Stimulated activated CD8-positive, alpha-beta memory T cell treated with anti-CD3 and anti-CD28 coated beads, Interleukin-7, amount 100 ng/mL, for 24 hours (primary cell): ENCODE measurements around the gene STK11IP.
"Not testable (repeated sequence)": the region's sequence is repeated elsewhere in the genome, so short reads cannot be mapped to it uniquely, and the experiment has no call there.

ENCODE experiments used
- DNase-seq: peaks from one replicate; pipeline ENCODE4 v3.0.0-alpha.2; 2020; ENCODE audit warnings: low read depth

Gene STK11IP

DNA sequence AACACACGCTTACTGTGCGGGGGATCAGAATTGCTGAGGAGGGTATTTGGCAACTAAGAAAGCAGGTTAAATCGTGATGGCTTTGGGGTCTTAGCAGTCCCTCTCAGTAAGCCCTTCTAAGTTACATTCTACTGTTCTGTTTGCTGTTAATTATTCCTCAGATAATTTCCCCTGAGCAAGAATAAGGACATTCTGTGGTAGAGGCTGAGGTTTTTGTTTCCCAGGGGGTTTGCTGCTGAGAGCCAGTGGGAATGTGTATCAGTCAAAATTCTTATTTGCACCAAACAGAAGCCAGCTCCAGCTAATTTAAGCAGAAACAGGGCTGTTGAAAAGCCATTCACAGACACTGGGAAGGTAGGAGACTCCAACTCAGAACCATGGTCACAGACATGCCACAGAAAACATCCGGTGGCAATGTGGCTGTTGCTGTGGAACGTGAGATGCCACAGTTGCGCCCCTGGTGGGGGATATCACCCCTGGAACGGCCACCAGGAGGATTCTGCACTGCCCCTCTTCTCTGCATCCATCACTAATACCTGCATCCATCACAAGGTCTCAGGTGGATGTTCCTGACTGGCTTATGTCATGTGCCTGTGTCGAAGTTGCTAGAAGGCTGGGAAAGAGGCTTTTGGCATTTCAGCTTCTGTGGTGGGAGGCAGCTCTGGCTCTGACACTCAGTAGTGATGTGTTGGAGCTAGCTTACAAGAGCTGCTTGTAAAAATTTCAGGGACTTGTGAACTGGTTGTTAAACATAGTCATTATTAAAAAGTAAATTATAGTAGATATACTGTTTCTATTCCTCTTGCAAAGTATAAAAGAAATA, 53.0 kb downstream of the STK11IP start:
- no peak for DNase-seq

DNA sequence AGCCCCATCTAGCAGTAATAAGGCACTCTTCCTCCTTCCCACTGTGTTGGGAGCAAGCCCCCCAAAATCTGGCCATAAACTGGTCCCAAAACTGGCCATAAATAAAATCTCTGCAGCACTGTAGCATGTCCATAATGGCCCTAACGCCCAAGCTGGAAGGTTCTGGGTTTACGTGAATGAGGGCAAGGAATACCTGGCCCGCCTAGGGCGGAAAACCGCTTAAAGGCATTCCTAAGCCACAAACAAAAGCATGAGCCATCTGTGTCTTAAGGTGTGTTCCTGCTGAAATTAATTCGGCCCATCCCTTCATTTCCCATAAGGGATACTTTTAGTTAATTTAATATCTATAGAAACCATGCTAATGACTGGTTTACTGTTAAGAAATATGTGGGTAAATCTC, 54.0 kb downstream of the STK11IP start:
- DNase-seq = not testable (repeated sequence)

DNA sequence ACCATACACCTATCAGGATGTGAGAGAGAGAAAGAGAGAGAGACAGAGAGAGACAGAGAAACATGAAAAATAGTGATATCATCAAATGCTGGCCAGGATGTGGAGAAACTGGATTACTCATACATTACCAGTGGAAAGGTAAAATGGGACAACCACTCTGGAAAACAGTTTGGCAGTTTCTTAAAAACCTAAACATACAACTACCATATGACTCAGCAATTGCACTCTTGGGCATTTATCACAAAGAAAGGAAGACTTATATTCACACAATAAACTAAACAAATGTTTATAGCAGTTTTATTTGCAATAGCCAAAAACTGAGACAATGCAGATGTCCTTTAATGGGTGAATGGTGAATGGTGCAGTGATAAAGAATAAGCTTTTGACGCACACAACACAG, 58.9 kb downstream of the STK11IP start:
- DNase-seq = no peak

DNA sequence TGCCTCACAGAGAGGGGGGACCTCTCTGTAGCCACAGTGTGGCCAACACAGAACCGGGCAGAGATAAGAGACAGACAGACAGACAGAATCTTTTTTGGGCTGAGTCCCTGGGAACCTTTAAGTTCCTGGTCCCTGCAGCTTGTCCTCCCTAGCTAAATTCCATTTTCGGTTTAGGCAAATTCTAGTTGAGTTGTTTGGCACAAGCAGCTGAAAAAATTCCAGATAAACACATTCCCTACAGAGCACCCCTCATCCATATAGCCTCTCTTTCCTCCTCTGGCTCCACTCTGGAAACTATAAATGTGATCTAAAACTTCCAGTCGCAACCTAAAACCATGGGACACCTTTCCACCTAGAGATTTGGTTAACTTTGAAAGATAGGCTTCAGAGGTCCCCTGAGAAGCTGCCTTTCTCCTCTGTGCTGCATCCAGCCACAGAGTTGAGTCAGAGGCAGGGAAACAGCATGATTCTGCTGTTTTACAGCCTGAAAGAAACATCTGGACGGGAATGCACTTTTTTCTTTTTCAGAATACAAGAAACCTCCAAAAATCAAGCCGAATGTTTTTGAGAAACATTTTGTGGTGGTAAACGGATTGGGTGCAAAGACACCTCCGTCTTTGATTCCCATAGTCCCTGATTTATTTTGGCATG, 60.7 kb downstream of the STK11IP start:
- no peak for DNase-seq

DNA sequence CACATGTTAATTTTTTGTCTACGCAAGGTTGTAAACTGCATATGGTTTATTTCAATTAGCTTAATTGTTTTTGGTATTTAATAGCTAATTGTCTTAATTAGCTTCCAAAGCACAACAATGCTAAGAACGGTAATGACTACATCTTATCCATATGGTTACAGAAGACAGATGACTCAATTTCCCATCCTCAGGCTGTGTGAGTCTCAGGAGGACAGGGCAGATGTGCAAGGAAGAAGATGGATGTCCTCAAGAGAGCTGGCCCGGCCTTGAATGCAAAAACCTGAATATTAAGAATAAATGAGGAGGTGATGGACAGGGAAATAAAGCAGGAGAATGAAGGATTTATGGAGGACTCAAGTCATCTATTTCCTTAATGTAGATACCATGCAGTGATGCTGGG, 61.2 kb downstream of the STK11IP start:
- DNase-seq = no peak

DNA sequence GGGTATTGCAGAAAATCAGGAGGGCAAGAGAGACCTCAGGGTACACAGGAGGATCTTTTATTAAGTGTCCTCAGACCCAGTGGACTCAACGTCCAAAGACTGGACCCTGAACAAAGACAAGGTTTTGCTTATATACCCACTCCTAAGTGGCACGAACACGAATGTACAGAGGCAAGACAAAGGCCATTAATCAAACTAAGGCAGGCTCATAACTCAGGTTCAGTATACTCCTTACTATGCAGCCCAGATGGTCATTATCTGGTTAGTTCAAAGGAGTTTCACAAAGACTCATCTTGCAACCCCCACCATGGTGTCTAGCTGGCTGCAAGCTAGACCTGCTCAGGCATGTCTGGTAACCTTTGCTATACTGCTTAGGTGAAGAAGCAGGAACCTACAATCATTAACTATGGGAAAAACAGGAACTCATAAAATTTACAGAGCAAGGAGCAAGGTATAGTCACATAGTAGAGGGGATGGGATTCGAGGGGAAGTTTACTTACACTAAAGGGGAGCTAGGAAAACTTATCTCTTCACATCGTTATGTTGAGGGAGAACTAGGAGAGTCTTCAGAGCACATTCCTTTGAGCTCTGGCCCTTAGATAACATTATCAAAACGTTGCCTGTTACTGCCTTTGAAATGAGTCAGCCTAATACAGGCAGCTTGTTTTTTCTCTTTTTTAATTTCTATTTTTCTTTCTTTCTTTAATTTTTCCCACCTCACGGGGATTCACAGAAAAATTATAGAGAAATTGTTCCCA, 63.7 kb downstream of the STK11IP start:
- DNase-seq = no peak

DNA sequence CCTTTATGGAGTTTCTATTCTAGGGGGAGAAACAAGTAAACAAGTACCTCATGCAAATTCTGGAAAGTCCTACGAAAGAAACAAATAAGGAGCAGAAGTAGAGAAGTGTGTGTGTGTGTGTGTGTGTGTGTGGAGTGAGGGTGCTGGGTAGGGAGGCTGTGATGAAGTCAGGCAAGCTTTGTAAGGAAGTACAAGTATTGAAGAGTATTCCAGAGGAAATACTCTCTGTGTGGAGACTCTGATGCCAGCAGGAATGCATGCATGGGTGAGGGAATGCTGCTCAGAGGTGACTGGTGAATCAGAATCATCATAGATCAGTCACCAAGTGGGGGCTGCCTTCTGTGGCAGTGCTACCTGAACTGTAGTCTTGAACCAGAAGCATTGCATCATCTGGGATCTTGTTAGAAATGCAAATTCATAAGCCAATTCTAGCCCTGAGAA, 64.3 kb downstream of the STK11IP start:
- no peak for DNase-seq

DNA sequence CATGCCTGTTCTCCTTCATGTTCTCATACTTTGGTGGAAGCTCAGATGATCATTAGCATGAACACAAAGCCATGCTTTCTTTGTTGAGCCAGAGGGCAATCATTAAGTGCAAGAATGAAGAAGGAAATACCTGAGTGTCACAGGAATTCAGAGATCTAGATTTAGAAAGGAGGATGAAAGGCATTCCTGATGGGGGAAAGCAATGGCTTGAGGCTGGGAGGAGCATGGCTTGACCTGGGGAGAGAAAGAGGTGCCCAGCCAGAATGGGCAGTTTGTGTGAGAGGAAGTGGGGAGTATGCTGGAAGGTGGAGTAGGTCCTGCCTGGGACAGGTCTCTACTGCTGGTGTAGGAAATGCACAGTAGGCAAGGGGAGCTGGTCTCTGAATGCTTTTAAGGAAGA, 64.9 kb downstream of the STK11IP start:
- no peak for DNase-seq

DNA sequence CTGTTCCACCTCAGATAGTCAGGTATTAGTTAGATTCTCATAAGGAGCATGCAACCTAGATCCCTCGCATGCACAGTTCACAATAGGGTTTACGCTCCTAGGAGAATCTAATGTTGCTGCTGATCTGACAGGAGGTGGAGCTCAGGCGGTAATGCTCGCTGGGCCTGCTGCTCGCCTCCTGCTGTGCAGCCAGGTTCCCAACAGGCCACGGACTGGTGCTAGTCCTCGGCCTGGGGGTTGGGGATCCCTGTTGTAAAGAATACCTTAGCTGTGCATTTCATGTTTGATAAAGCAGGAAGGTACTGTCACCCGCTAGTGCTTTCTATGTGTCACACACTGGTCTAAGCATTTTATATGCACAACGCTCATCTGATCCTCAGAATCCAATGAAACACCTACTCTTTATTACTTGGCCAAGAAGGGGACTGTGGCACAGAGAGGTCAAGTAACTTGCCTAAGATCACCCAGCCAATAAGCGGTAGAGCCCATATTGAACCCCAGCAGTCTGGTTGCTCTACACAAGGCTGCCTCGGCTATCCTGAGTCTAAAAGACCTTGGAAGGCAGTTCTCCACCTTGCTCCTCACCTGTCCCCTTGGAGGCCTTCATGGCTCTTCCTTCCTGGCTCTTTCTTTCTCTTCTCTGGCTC, 65.6 kb downstream of the STK11IP start:
- no peak for DNase-seq

DNA sequence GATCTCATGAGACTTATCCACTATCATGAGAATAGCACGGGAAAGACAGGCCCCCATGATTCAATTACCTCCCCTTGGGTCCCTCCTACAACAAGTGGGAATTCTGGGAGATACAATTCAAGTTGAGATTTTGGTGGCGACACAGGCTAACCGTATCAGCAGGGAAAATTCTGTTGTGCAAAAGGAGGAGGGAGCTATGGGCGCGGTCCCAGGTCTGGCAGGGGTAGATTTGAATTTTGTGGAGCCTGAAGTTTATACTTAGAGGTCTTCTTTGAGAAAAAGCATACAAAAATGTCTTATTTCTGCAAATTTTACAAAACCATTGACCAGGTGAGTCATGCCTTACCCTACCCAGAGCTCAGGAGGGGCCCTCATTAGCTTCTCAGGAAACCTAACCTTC, 66.4 kb downstream of the STK11IP start:
- no peak for DNase-seq

DNA sequence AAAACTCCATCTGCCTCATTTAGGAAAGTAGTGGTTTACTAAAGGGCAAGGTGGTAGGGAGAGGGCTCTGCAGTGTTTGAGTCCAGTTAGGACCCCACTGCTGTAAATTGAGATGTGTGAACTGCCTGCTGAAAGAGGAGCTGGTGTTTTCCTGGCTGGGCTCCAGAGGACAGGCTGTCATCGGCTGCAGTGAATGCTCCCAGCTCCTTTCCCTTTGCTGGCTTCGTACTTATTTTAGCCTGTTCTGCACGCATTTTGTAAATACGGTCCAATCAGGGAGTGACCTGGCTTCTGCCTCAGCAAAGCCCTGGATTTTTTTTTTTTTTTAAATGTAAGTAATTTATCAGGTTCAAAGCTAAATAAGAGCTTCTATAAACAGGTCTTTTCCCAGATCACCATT, 67.3 kb downstream of the STK11IP start:
- no peak for DNase-seq

DNA sequence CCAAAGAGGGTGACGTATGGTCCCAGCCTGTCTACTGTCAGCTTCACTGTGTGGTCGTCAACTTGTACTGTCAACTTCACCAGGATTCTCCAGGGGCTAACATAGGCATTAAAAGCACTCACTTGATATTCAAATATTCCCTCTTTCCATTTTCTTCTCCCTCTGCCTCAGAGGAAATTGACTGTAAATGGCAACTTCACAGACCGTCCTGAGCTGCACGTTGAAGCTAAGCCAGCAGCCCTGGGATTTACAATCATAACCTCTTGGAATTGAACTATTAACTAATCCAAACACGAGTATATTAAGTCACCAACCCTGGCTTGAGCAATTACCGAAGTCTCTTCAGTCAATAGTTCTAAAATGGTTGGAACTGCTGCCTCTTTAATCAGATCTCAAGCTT, 68.3 kb downstream of the STK11IP start:
- no peak for DNase-seq
